T-helper 17 cell (primary cell): ENCODE results near the gene CRYGA. TPM values are rescaled to one million over a fixed set of nuclear protein-coding genes. Genes with fewer than 3 reads are reported as not detected.
"Not testable (repeated sequence)": the region's sequence is repeated elsewhere in the genome, so short reads cannot be mapped to it uniquely, and the experiment has no call there.

ENCODE experiments used
- ATAC-seq: fragments of 150-1000 bp; cut with Tn5 transposase; 2 replicates; pipeline ENCODE4 v1.10.0; 2021; ENCODE audit warnings: mild to moderate bottlenecking, moderate library complexity
- DNase-seq, 3 donors: peaks; one replicate each; pipeline versions ENCODE4 v3.0.0 to v3.0.0-alpha.2; 2020 to 2021
- H3K9me3 ChIP-seq: one replicate; pipeline ENCODE4 v1.7.0; 2013; ENCODE audit warnings: low read length, mild to moderate bottlenecking; ENCODE audit not compliant: control insufficient read depth, poor library complexity, severe bottlenecking
- H3K27ac Mint-ChIP-seq: one replicate; pipeline ENCODE4 v1.8.0; 2022; ENCODE audit warnings: mild to moderate bottlenecking, moderate library complexity, mixed read lengths
- H3K27me3 Mint-ChIP-seq: one replicate; pipeline ENCODE4 v1.8.0; 2022; ENCODE audit warnings: mixed read lengths
- H3K36me3 Mint-ChIP-seq: one replicate; pipeline ENCODE4 v1.8.0; 2022; ENCODE audit warnings: low read depth, mixed read lengths
- H3K4me1 Mint-ChIP-seq: one replicate; pipeline ENCODE4 v1.8.0; 2022; ENCODE audit warnings: mild to moderate bottlenecking, mixed read lengths
- H3K4me3 Mint-ChIP-seq: one replicate; pipeline ENCODE4 v1.8.0; 2022; ENCODE audit warnings: mild to moderate bottlenecking, moderate library complexity, mixed read lengths
- total RNA-seq, 4 donors: library from RNA in 2 of 4; stranded (reverse) in 2 of 4; gene quantifications; one replicate each; pipeline ENCODE4 v1.2.3 and lab custom pipeline; 2022 to 2026

The CRYGA gene
- total RNA-seq, 2 donors from 2014 or later, result not detected

DNA sequence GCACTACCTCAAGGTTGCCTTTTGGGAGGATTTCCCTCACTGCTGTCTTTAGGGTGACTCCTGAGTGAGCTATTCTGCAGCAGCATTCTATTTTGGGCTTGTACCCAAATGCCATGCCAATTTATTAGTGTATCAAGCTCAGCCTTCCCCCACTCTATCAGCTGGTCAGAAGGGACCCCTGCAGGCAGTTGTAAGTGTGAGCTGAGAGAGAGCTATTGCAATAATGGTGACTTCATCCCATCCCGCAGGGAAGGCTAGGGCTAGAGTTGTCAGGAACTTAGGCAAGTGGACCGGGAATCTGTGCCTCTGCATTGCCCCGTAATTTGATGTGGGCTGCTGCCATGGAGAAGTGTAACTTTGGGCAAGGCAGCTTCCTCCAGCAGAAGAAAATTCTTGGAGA is 15.6 kb downstream of the CRYGA start:
- H3K4me1 Mint-ChIP-seq, result peaks cover 1% of the 10 kb centered on the region

DNA sequence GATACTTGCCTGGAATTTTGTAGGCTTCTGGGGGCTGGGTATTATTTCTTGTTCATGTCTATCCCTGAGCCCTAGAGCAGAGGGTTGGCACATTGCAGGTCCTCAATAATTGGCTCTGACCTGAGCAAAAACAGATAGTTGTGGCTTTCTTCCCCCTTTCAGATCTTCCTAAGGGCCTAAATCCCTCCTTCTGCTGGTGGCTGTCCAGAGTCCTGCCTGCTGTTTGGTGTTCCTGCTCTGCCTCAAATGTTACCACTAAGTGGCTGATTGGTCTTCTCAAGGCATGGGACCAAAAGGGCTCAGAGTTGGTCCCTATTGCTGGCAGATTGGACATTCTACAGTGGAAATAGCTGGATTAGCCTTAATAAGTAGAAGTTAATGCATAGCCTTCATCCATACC is 16.4 kb downstream of the CRYGA start:
- no peaks in the 10 kb centered on the region for H3K9me3 ChIP-seq
- ATAC-seq, result no peak
- peaks cover 3% of the 10 kb centered on the region for H3K4me1 Mint-ChIP-seq
- DNase-seq, result no peak
- H3K27me3 Mint-ChIP-seq, result peaks cover 21% of the 10 kb centered on the region
- H3K36me3 Mint-ChIP-seq, result no peaks in the 10 kb centered on the region
- H3K27ac Mint-ChIP-seq, result no peak overlapping the region
- no peak overlapping the region for H3K4me3 Mint-ChIP-seq

More for the DNA sequence above, 15.6 kb downstream of the CRYGA start:
- ATAC-seq, result no peak
- H3K27ac Mint-ChIP-seq, result no peak overlapping the region
- no peaks in the 10 kb centered on the region for H3K9me3 ChIP-seq
- H3K27me3 Mint-ChIP-seq, result peaks cover 21% of the 10 kb centered on the region
- no peak for DNase-seq
- no peak overlapping the region for H3K4me3 Mint-ChIP-seq
- no peaks in the 10 kb centered on the region for H3K36me3 Mint-ChIP-seq

DNA sequence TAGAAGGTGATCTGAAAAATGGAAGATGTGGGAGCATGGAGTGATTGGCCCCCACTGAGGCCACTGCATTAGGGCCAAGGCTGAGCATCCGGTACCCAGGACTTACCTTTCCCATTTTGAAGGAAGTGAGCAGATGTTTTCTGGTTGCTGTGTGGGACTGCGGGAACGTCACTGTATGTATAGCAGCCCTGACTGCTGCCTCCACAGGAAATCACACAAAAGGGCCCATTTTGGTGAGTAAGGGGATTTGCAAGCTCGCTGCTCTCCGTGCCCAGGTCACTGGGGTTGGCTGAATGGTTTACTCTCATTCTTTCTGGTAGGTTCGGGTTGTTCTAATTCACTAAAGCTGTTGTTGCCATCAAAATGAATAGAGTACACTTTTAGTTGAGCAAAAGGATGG is 17.4 kb downstream of the CRYGA start, which contains the start of gene CRYGB:
Gene CRYGB (minus strand): TSS at position 153 of the 400 bp plus-strand sequence. CDS start 38 bp downstream, at position 115.
- H3K4me3 Mint-ChIP-seq, result no peak within 1 kb of the TSS
- H3K36me3 Mint-ChIP-seq, result no peaks in the 10 kb centered on the region
- H3K4me1 Mint-ChIP-seq, result peaks cover 3% of the 10 kb centered on the region
- peaks cover 21% of the 10 kb centered on the region for H3K27me3 Mint-ChIP-seq
- ATAC-seq, result no peak
- no peak within 1 kb of the TSS for H3K27ac Mint-ChIP-seq
- H3K9me3 ChIP-seq, result no peaks in the 10 kb centered on the region
- DNase-seq, result no peak

DNA sequence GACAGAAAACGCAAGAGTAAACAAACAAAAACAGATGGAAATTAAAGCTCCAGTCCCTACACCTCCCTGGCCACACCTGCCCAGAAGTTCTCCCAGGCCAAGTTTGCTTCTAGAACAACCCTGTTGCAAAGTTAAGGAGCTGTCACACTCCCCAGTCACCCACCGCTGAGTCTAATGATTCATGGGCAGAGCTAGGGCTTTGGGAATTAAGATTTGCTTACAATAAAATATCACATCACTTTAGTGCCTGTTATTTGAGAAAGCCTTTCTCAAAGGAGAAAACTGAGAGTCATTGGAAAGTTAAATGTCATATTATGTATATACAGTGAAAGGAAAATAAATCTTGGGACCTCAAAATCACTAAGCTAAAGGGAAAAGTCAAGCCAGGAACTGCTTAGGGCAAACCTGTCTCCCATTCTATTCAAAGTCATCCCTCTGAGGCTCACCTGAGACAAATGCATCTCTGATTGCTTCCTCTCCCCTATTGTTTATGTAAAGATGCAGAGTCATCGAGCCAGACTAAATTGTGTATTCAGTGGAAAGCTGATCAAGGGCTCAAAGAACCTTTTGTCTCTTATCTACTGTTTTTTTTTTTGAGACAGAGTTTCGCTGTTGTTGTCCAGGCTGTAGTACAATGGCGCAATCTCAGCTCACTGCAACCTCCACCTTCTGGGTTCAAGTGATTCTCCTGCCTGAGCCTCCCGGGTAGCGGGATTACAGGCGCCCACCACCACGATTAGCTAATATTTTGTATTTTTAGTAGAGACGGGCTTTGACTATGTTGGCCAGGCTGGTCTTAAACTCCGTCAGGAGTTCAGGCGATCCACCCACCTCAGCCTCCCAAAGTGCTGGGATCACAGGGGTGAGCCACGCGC is 20.2 kb downstream of the CRYGA start:
- DNase-seq, result no peak
- no peak overlapping the region for H3K27ac Mint-ChIP-seq

DNA sequence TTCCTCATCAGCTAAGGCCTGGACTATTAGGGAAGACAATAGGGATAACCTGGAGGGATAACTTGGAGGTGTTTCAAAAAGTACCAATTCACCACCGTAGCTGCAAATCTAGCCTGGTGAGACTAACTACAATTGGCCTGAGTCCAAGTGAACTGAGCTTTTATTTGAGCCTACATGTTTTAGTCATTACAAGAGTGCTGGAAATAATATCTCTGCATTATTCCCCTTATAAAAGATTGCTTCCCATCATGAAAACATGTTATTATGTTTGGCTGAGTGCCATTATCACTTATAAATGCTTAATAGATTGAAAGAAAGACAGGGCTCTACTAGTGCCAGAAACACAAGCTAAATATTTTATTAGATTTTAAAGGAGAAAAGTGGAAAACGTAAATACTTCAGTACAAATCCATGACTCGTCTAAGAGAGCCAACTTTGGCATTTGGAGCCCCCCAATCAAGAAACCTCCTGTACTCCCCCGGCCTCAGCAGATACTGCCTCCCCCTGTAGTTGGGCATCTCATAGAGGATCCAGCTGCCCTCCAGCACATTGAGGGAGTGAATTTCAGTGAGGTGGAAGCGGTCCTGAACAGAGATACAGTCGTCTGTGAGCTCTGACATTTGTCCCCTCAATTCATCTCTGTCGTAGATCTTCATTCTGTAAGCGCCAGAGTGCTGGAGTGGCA is 21.0 kb downstream of the CRYGA start:
- Mint-ChIP-seq H3K36me3 (no peaks in the 10 kb centered on the region), H3K27ac (no peak overlapping the region), H3K4me1 (peaks cover 3% of the 10 kb centered on the region), H3K4me3 (no peak overlapping the region), H3K27me3 (peaks cover 15% of the 10 kb centered on the region)
- DNase-seq (no peak), ATAC-seq (no peak)
- no peaks in the 10 kb centered on the region for H3K9me3 ChIP-seq

More for the DNA sequence above, 20.2 kb downstream of the CRYGA start:
- Mint-ChIP-seq H3K27me3 (peaks cover 21% of the 10 kb centered on the region), H3K4me3 (no peak overlapping the region), H3K36me3 (no peaks in the 10 kb centered on the region), H3K4me1 (peaks cover 3% of the 10 kb centered on the region)
- no peaks in the 10 kb centered on the region for H3K9me3 ChIP-seq
- no peak for ATAC-seq

DNA sequence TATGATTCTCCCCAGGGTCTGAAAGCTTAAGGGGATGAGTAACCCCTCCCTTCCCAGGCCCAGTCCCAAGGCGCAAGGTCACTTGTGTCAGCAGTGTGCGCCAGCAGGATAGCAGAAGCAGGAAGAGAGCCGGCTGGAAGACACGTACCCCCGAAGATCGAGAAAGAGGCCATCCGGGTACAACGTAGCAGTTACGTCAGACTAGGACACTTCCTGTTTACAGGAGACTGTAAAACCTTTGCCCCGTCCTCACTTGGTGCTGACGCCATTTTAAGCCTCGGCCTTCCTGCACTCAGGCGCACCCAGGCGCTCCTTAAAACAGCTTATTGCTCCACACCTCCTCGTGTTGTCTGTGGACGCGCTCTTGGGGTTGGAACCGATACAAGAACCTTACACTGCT is 23.9 kb downstream of the CRYGA start:
- Mint-ChIP-seq H3K4me1 (peaks cover 5% of the 10 kb centered on the region), H3K4me3 (no peak overlapping the region), H3K36me3 (no peaks in the 10 kb centered on the region), H3K27me3 (no peaks in the 10 kb centered on the region), H3K27ac (no peak overlapping the region)
- no peak for ATAC-seq
- no peaks in the 10 kb centered on the region for H3K9me3 ChIP-seq
- DNase-seq, result no peak

DNA sequence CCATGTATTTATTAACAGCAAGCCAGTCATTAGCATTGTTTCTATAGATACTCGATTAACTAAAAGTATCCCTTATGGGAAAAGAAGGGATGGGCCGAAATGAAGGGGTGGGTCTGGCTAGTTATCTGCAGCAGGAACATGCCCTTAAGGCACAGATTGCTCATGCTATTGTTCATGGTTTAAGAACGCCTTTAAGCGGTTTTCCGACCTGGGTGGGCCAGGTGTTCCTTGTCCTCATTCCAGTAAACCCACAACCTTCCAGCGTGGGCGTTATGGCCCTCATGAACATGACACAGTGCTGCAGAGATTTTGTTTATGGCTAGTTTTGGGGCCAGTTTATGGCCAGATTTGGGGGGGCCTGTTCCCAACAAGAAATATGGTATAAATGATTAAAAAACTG is 25.1 kb downstream of the CRYGA start:
- not testable (repeated sequence) for H3K27ac Mint-ChIP-seq, H3K4me3 Mint-ChIP-seq, H3K9me3 ChIP-seq, H3K4me1 Mint-ChIP-seq, H3K36me3 Mint-ChIP-seq, H3K27me3 Mint-ChIP-seq, DNase-seq, ATAC-seq

DNA sequence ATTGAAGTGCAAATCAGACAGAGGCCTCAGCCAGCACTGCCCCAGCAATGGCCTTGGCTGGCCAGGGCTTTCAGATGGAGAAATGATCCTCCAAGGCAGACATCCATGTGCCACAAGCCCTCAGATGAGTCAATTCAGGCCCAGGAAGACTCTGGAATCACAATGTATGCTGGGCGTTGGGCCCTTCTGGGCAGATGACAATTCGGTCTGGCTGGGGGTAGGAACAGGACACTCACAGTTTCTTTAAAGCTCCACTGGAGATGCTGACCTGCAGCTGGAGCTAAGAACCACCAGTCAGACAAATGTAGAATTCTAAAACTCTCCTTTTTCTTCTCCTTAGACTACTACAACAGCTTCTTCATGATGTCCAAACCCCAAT is 26.7 kb downstream of the CRYGA start:
- Mint-ChIP-seq H3K36me3 (no peaks in the 10 kb centered on the region), H3K4me1 (peaks cover 2% of the 10 kb centered on the region), H3K27ac (no peak overlapping the region), H3K4me3 (no peak overlapping the region), H3K27me3 (peaks cover 6% of the 10 kb centered on the region)
- ATAC-seq (no peak), DNase-seq (no peak)
- no peaks in the 10 kb centered on the region for H3K9me3 ChIP-seq

DNA sequence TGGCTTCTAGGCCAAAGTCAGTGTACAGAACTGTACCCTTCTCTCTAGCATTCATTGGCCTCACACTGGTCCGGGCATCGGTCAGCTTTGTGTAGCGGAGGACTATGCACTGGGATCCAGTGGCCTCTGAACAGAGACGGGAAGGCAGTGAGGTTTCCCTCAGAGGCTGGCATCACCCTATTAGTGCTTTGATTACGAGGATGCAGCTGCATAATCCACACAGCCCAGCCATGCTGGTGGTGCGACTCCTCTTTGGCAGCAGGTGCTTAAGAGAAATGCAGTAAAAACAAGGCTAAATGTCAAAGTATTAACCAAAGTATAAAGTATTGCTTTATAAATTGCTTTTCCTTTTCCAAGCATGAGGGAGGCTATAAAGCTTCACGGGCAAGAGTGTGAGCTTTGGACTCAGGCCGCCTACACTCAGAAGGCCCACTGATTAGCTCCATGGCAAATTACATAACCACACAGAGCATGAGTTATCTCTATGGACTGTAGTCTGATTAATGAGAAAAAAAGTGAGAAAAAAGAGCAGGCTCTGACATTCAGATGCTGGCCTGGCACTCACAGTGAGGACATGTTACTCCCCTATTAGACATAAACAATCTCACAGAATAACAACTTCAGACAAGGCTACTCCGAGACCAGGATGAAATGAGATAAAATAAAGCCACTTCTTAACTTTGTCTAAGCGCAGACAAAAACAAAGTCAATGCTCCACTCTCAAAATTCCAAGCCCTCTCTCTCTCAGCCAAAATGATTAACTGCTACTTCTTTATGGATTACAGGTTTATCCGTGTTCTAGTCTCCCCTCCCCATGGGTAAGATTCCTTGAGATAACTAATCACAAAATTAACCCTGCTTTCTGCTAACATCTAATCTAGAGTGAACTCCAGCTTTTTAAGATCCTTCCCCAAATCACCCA is 27.3 kb downstream of the CRYGA start:
- H3K4me1 Mint-ChIP-seq, result peaks cover 2% of the 10 kb centered on the region
- no peak overlapping the region for H3K27ac Mint-ChIP-seq
- H3K27me3 Mint-ChIP-seq, result peaks cover 6% of the 10 kb centered on the region
- H3K36me3 Mint-ChIP-seq, result no peaks in the 10 kb centered on the region
- no peak for DNase-seq
- no peaks in the 10 kb centered on the region for H3K9me3 ChIP-seq
- no peak for ATAC-seq
- H3K4me3 Mint-ChIP-seq, result no peak overlapping the region

DNA sequence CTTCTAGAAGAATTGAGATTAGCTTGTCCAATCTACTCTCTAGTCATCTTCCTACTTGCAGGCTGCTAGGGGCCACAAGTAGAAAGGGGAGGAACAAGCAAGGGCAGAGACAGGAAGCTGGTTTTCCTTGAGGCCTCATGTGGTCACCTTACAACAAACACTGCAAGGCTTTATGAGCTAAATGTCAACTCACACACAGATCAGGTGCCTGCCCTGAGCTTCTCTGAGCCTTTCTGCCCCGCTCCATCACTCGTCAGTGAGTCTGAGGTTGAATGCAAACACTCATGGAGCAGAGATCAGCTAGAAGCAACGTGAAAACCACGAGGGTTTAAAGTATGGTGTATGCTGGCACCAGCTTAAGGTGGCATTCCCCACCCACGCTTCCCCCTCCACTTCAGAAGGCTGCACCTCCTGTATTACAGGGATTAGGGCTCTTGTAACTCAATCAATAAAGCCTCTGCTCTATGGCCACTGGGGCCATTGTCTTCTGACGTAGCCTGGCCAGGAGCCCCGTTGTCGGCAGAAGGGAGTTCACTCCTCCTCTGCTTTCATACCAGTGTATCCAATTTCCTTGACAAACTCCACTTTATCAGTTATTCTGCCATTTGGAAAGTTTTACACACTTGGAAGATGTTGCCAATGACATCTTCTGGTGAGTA is 28.3 kb downstream of the CRYGA start:
- no peak overlapping the region for H3K27ac Mint-ChIP-seq
- H3K27me3 Mint-ChIP-seq, result peaks cover 6% of the 10 kb centered on the region
- H3K4me1 Mint-ChIP-seq, result peaks cover 2% of the 10 kb centered on the region
- H3K36me3 Mint-ChIP-seq, result no peaks in the 10 kb centered on the region
- no peaks in the 10 kb centered on the region for H3K9me3 ChIP-seq
- H3K4me3 Mint-ChIP-seq, result no peak overlapping the region
- ATAC-seq, result no peak
- DNase-seq, result no peak

DNA sequence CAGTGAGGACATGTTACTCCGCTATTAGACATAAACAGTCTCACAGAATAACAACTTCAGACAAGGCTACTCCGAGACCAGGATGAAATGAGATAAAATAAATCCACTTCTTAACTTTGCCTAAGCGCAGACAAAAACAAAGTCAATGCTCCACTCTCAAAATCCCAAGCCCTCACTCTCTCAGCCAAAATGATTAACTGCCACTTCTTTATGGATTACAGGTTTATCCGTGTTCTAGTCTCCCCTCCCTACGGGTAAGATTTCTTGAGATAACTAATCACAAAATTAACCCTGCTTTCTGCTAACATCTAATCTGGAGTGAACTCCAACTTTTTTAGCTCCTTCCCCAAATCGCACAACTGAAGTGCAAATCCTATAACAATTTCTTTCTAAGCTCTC is 32.7 kb downstream of the CRYGA start:
- ATAC-seq, result no peak
- Mint-ChIP-seq H3K4me3 (no peak overlapping the region), H3K4me1 (peaks cover 2% of the 10 kb centered on the region), H3K36me3 (no peaks in the 10 kb centered on the region), H3K27ac (no peak overlapping the region), H3K27me3 (peaks cover 17% of the 10 kb centered on the region)
- H3K9me3 ChIP-seq, result no peaks in the 10 kb centered on the region
- DNase-seq, result no peak

DNA sequence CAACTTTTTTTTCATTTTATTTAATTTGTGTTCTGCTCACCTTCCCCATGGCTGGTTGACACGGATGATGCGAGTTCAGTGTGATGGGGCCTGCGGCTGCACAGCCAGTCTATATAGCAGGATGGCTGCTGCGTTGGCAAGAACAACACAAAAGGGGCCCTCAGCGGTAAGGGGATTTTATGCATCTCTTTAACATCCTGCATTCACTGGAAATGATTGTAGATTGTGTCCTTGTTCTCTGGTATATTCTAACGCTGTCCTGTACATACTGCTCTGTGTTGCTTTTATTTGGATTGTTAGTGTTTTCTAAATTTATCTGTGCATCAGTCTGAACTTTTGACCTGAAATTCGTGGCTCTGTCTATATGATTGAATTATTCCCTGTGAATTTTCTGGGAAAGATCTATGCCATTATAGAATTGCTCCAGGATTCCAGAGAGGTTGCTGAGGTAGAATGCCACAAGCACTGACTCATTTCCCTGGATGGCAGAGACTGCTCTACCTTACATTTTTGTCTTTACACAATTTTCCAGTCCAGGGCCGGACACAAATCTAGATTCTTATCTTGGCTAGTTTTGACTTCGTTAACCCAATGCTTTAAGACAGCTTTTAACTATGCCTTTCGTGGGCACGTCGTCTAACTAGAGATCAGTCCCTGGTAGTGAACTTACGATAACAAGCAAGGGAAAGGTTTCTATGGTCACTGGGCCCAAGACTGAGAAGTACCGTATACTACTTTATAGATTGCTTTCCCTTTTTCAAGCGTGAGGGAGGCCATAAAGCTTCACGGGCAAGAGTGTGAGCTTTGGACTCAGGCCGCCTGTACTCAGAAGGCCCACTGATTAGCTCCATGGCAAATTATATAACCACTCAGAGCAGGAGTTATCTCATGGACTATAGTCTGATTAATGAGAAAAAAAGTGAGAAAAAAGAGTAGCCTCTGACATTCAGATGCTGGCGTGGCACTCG is 33.4 kb downstream of the CRYGA start, which contains the start of gene CRYGC:
Gene CRYGC (minus strand): TSS at position 85 of the 968 bp plus-strand sequence. CDS start 36 bp downstream, at position 49.
- ATAC-seq, result no peak
- peaks cover 22% of the 10 kb centered on the region for H3K27me3 Mint-ChIP-seq
- no peak for DNase-seq
- no peaks in the 10 kb centered on the region for H3K4me1 Mint-ChIP-seq
- no peaks in the 10 kb centered on the region for H3K36me3 Mint-ChIP-seq
- H3K27ac Mint-ChIP-seq, result no peak within 1 kb of the TSS
- no peak within 1 kb of the TSS for H3K4me3 Mint-ChIP-seq
- H3K9me3 ChIP-seq, result no peaks in the 10 kb centered on the region
